GM12801 (cell line): ENCODE results near the gene OR2AP1.

Experiments
- CTCF ChIP-seq: IDR thresholded peaks from one replicate; pipeline ENCODE4 v1.5.1; 2011; ENCODE audit warnings: control low read depth; ENCODE audit not compliant: insufficient read length; ENCODE audit errors: extremely low read depth

Gene OR2AP1

GRCh38 chr12:55572168-55572567, at the start of gene OR2AP1:
TSS of gene OR2AP1 (plus strand) at chr12:55572468. CDS start at chr12:55574415, 1,947 bp downstream.
- no peak for TF ChIP-seq CTCF

GRCh38 chr12:55548756-55549155, 23.5 kb upstream of the OR2AP1 start:
- no peak for TF ChIP-seq CTCF

- no peak for TF ChIP-seq CTCF
Measured at GRCh38 chr12:55549302-55549701, 23.0 kb upstream of the OR2AP1 start, which contains the start of gene OR6C4. TSS of gene OR6C4 (plus strand) at chr12:55549602. CDS start at chr12:55551227, 1,625 bp downstream.

DNA sequence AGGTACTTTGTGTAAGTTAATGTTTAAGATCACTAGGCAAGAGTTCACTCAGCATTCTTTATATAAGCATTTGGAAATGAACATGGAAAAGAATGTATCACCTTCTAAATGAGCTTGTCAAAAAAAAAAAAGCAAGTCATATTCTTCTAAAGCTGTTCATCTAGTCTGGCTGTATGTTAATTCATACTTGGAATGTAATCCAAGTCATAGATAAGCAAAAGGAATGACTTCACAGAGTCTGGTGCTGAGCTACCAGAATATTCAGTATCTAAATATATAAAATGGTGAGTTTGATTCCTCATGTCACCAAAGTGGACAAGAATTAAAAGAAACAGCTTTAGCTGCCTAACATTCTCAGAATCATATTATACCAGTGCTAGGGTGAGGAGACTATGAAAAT, 18.0 kb upstream of the OR2AP1 start:
- no peak for TF ChIP-seq CTCF

- no peak for TF ChIP-seq CTCF
Measured at GRCh38 chr12:55582066-55582465, 9.8 kb downstream of the OR2AP1 start.

GRCh38 chr12:55585817-55586216, 13.5 kb downstream of the OR2AP1 start:
- TF ChIP-seq CTCF: no peak

- TF ChIP-seq CTCF: no peak
Measured at GRCh38 chr12:55607821-55608594, 35.7 kb downstream of the OR2AP1 start.
